HG03025 (cell line): ENCODE measurements around the gene IGFL2.
"Not testable (repeated sequence)": the region's sequence is repeated elsewhere in the genome, so short reads cannot be mapped to it uniquely, and the experiment has no call there.

Experiments
- ATAC-seq: cut with Tn5 transposase; IDR thresholded peaks from one replicate; pipeline ENCODE4 v1.9.1; 2021; ENCODE audit warnings: mild to moderate bottlenecking, moderate library complexity; ENCODE audit not compliant: unreplicated experiment, low FRiP score

The IGFL2 gene

GRCh38 chr19:46206682-46207081 is 58.6 kb downstream of the IGFL2 start:
- ATAC-seq: no peak

GRCh38 chr19:46207858-46208257 is 59.8 kb downstream of the IGFL2 start:
- ATAC-seq: not testable (repeated sequence)

DNA sequence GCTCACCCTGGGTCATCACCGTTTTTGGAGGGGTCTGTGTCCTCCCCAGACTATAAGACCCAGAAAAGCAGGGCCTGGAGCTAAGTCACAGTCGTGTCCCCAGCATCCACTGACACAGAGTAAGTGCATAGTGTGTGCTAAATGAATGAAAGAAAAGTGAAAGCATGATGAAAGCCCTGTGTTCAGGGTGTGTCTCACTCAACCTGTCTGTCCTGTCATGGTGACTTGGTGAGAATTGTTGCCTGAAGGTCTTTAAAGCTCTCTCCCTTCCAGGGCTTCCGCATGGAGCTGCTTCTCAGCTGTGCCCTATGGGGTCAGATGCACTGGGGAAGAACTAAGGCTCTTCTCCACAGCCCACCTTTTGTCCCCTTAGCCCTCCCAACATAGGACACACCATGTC is 61.0 kb downstream of the IGFL2 start:
- no peak for ATAC-seq

GRCh38 chr19:46209472-46209871 is 61.4 kb downstream of the IGFL2 start:
- ATAC-seq: no peak

DNA sequence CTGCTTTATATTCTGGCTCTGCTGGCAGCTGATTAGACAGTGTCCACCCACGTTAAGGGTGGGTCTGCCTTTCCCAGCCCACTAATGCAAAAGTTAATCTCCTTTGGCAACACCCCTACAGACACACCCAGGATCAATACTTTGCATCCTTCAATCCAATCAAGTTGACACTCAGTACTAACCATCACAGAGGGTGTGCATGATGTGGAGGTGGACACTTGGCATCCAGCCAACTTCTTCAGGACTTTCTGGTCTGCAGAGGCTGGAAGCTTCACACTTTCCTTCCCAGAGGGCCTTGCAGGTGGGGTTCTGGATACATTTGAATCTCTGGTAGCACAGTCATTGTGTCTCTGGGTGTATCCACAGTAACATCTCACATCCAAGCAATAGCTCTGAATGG is 62.6 kb downstream of the IGFL2 start:
- no peak for ATAC-seq
